ENCODE data around the gene SETD2.

The SETD2 gene

GRCh38 chr3:47009225-47010110 lies 154.4 kb downstream of the SETD2 start:
- Histone ChIP-seq H3K4me3 (peak overlapping the region; percentile 79), H3K27ac (peak overlapping the region; percentile 88 to 92)
- TF ChIP-seq CTCF (IDR thresholded peaks at IDR 0.05) = no peak
- DNase-seq (ENCODE audit: low spot score) = peak; percentile 95

GRCh38 chr3:47008851-47009224 lies 155.1 kb downstream of the SETD2 start:
- Histone ChIP-seq H3K27ac (peak overlapping the region; percentile 88 to 92), H3K4me3 (peak overlapping the region; percentile 79)
- no peak for DNase-seq (ENCODE audit: low spot score)
- TF ChIP-seq CTCF (IDR thresholded peaks at IDR 0.05) = no peak

- DNase-seq (ENCODE audit: low spot score) = peak; percentile 71
- Histone ChIP-seq H3K27ac (no peak overlapping the region), H3K4me3 (no peak overlapping the region)
- TF ChIP-seq CTCF (IDR thresholded peaks at IDR 0.05) = no peak
Observed at GRCh38 chr3:47008234-47008796, 155.6 kb downstream of the SETD2 start.

GRCh38 chr3:47007482-47008233 lies 156.3 kb downstream of the SETD2 start:
- H3K4me3 ChIP-seq = no peak overlapping the region
- no peak overlapping the region for H3K27ac ChIP-seq
- no peak for TF ChIP-seq CTCF (IDR thresholded peaks at IDR 0.05)
- DNase-seq (ENCODE audit: low spot score) = peak; percentile 72

GRCh38 chr3:47007001-47007400 lies 156.9 kb downstream of the SETD2 start:
- no peak overlapping the region for H3K27ac ChIP-seq
- no peak for TF ChIP-seq CTCF (IDR thresholded peaks at IDR 0.05)
- no peak for DNase-seq (ENCODE audit: low spot score)
- H3K4me3 ChIP-seq = no peak overlapping the region

GRCh38 chr3:47006145-47006651 lies 157.7 kb downstream of the SETD2 start:
- no peak for TF ChIP-seq CTCF (IDR thresholded peaks at IDR 0.05)
- Histone ChIP-seq H3K27ac (no peak overlapping the region), H3K4me3 (no peak overlapping the region)
- peak; percentile 61 for DNase-seq (ENCODE audit: low spot score)

Measured in coronary artery (tissue), 2 donors.